Measurements from ENCODE around the gene C16orf74.

C16orf74 gene

GRCh38 chr16:85750827-85751697, at the start of gene C16orf74:
C16orf74 (minus strand) TSS chr16:85751096; CDS start chr16:85735217, 15,879 bp downstream.
- Histone ChIP-seq H3K4me3 (ENCODE audit: low read depth in 1 of 2, low read length in 2 of 2) (peak within 1 kb of the TSS; percentile 51 to 81), H3K27ac (ENCODE audit: low read depth, low read length) (no peak within 1 kb of the TSS), H3K36me3 (ENCODE audit: insufficient read depth, low read length) (no peaks in the 10 kb centered on the region), H3K9ac (ENCODE audit: low read length) (no peak within 1 kb of the TSS), H3K27me3 (ENCODE audit: control insufficient read depth in 1 of 2, insufficient read depth in 2 of 2, low read length in 2 of 2) (no peaks in the 10 kb centered on the region), H3K4me1 (ENCODE audit: insufficient read depth, low read length) (peaks cover 15% of the 10 kb centered on the region), H3K9me3 (ENCODE audit: low read length) (no peaks in the 10 kb centered on the region)

- peak overlapping the region; percentile 86 to 96 for H3K4me3 ChIP-seq (ENCODE audit: low read depth in 1 of 2, low read length in 2 of 2)
- H3K9me3 ChIP-seq (ENCODE audit: low read length), result no peaks in the 10 kb centered on the region
- peak overlapping the region; percentile 87 for H3K27ac ChIP-seq (ENCODE audit: low read depth, low read length)
- H3K9ac ChIP-seq (ENCODE audit: low read length), result peak overlapping the region; percentile 86
- H3K36me3 ChIP-seq (ENCODE audit: insufficient read depth, low read length), result peaks cover 60% of the 10 kb centered on the region
- no peaks in the 10 kb centered on the region for H3K27me3 ChIP-seq (ENCODE audit: control insufficient read depth in 1 of 2, insufficient read depth in 2 of 2, low read length in 2 of 2)
- H3K4me1 ChIP-seq (ENCODE audit: insufficient read depth, low read length), result peaks cover 35% of the 10 kb centered on the region
Observed at GRCh38 chr16:85800321-85800669, 49.4 kb upstream of the C16orf74 start.

GRCh38 chr16:85799497-85800320, 48.8 kb upstream of the C16orf74 start, which contains the start of the genes COX4I1 and EMC8:
COX4I1 (plus strand) TSS chr16:85799695; CDS start chr16:85801206, 1,511 bp downstream.
EMC8 (minus strand) TSS chr16:85799544; CDS start chr16:85799295, 249 bp downstream.
- Histone ChIP-seq H3K4me1 (ENCODE audit: insufficient read depth, low read length) (peaks cover 35% of the 10 kb centered on the region), H3K9me3 (ENCODE audit: low read length) (no peaks in the 10 kb centered on the region), H3K36me3 (ENCODE audit: insufficient read depth, low read length) (peaks cover 60% of the 10 kb centered on the region), H3K27ac (ENCODE audit: low read depth, low read length) (peak within 1 kb of the TSS; percentile 87), H3K4me3 (ENCODE audit: low read depth in 1 of 2, low read length in 2 of 2) (peak within 1 kb of the TSS; percentile 94 to 96), H3K27me3 (ENCODE audit: control insufficient read depth in 1 of 2, insufficient read depth in 2 of 2, low read length in 2 of 2) (no peaks in the 10 kb centered on the region), H3K9ac (ENCODE audit: low read length) (peak within 1 kb of the TSS; percentile 86)

GRCh38 chr16:85798901-85799496, 48.1 kb upstream of the C16orf74 start:
- Histone ChIP-seq H3K27me3 (ENCODE audit: control insufficient read depth in 1 of 2, insufficient read depth in 2 of 2, low read length in 2 of 2) (no peaks in the 10 kb centered on the region), H3K9ac (ENCODE audit: low read length) (peak overlapping the region; percentile 74), H3K9me3 (ENCODE audit: low read length) (no peaks in the 10 kb centered on the region), H3K4me3 (ENCODE audit: low read depth in 1 of 2, low read length in 2 of 2) (peak overlapping the region; percentile 94 to 96), H3K27ac (ENCODE audit: low read depth, low read length) (peak overlapping the region; percentile 87), H3K4me1 (ENCODE audit: insufficient read depth, low read length) (peaks cover 35% of the 10 kb centered on the region), H3K36me3 (ENCODE audit: insufficient read depth, low read length) (peaks cover 62% of the 10 kb centered on the region)

GRCh38 chr16:85798283-85798776, 47.4 kb upstream of the C16orf74 start:
- peak overlapping the region; percentile 94 to 96 for H3K4me3 ChIP-seq (ENCODE audit: low read depth in 1 of 2, low read length in 2 of 2)
- peak overlapping the region; percentile 74 for H3K9ac ChIP-seq (ENCODE audit: low read length)
- H3K4me1 ChIP-seq (ENCODE audit: insufficient read depth, low read length), result peaks cover 35% of the 10 kb centered on the region
- no peaks in the 10 kb centered on the region for H3K27me3 ChIP-seq (ENCODE audit: control insufficient read depth in 1 of 2, insufficient read depth in 2 of 2, low read length in 2 of 2)
- peaks cover 63% of the 10 kb centered on the region for H3K36me3 ChIP-seq (ENCODE audit: insufficient read depth, low read length)
- H3K27ac ChIP-seq (ENCODE audit: low read depth, low read length), result peak overlapping the region; percentile 87
- no peaks in the 10 kb centered on the region for H3K9me3 ChIP-seq (ENCODE audit: low read length)

GRCh38 chr16:85796599-85796998, 45.7 kb upstream of the C16orf74 start:
- H3K4me3 ChIP-seq (ENCODE audit: low read depth in 1 of 2, low read length in 2 of 2), result no peak overlapping the region
- no peak overlapping the region for H3K27ac ChIP-seq (ENCODE audit: low read depth, low read length)
- H3K9me3 ChIP-seq (ENCODE audit: low read length), result no peaks in the 10 kb centered on the region
- H3K4me1 ChIP-seq (ENCODE audit: insufficient read depth, low read length), result peaks cover 27% of the 10 kb centered on the region
- no peak overlapping the region for H3K9ac ChIP-seq (ENCODE audit: low read length)
- peaks cover 60% of the 10 kb centered on the region for H3K36me3 ChIP-seq (ENCODE audit: insufficient read depth, low read length)
- no peaks in the 10 kb centered on the region for H3K27me3 ChIP-seq (ENCODE audit: control insufficient read depth in 1 of 2, insufficient read depth in 2 of 2, low read length in 2 of 2)

- no peaks in the 10 kb centered on the region for H3K27me3 ChIP-seq (ENCODE audit: control insufficient read depth in 1 of 2, insufficient read depth in 2 of 2, low read length in 2 of 2)
- H3K4me1 ChIP-seq (ENCODE audit: insufficient read depth, low read length), result peaks cover 22% of the 10 kb centered on the region
- H3K4me3 ChIP-seq (ENCODE audit: low read depth in 1 of 2, low read length in 2 of 2), result no peak overlapping the region
- peaks cover 58% of the 10 kb centered on the region for H3K36me3 ChIP-seq (ENCODE audit: insufficient read depth, low read length)
- H3K9ac ChIP-seq (ENCODE audit: low read length), result no peak overlapping the region
- H3K9me3 ChIP-seq (ENCODE audit: low read length), result no peaks in the 10 kb centered on the region
- no peak overlapping the region for H3K27ac ChIP-seq (ENCODE audit: low read depth, low read length)
Observed at GRCh38 chr16:85796152-85796551, 45.3 kb upstream of the C16orf74 start.

GRCh38 chr16:85794696-85795095, 43.8 kb upstream of the C16orf74 start:
- Histone ChIP-seq H3K4me1 (ENCODE audit: insufficient read depth, low read length) (peaks cover 13% of the 10 kb centered on the region), H3K27ac (ENCODE audit: low read depth, low read length) (no peak overlapping the region), H3K36me3 (ENCODE audit: insufficient read depth, low read length) (peaks cover 56% of the 10 kb centered on the region), H3K9me3 (ENCODE audit: low read length) (no peaks in the 10 kb centered on the region), H3K4me3 (ENCODE audit: low read depth in 1 of 2, low read length in 2 of 2) (no peak overlapping the region), H3K27me3 (ENCODE audit: control insufficient read depth in 1 of 2, insufficient read depth in 2 of 2, low read length in 2 of 2) (no peaks in the 10 kb centered on the region), H3K9ac (ENCODE audit: low read length) (no peak overlapping the region)

- no peak overlapping the region for H3K9ac ChIP-seq (ENCODE audit: low read length)
- no peaks in the 10 kb centered on the region for H3K27me3 ChIP-seq (ENCODE audit: control insufficient read depth in 1 of 2, insufficient read depth in 2 of 2, low read length in 2 of 2)
- no peak overlapping the region for H3K27ac ChIP-seq (ENCODE audit: low read depth, low read length)
- H3K4me3 ChIP-seq (ENCODE audit: low read depth in 1 of 2, low read length in 2 of 2), result no peak overlapping the region
- H3K4me1 ChIP-seq (ENCODE audit: insufficient read depth, low read length), result peaks cover 13% of the 10 kb centered on the region
- H3K9me3 ChIP-seq (ENCODE audit: low read length), result no peaks in the 10 kb centered on the region
- peaks cover 56% of the 10 kb centered on the region for H3K36me3 ChIP-seq (ENCODE audit: insufficient read depth, low read length)
Observed at GRCh38 chr16:85793662-85794298, 42.9 kb upstream of the C16orf74 start.

- Histone ChIP-seq H3K9me3 (ENCODE audit: low read length) (no peaks in the 10 kb centered on the region), H3K4me1 (ENCODE audit: insufficient read depth, low read length) (no peaks in the 10 kb centered on the region), H3K27ac (ENCODE audit: low read depth, low read length) (no peak overlapping the region), H3K4me3 (ENCODE audit: low read depth in 1 of 2, low read length in 2 of 2) (no peak overlapping the region), H3K36me3 (ENCODE audit: insufficient read depth, low read length) (peaks cover 60% of the 10 kb centered on the region), H3K27me3 (ENCODE audit: control insufficient read depth in 1 of 2, insufficient read depth in 2 of 2, low read length in 2 of 2) (no peaks in the 10 kb centered on the region), H3K9ac (ENCODE audit: low read length) (no peak overlapping the region)
Observed at GRCh38 chr16:85789773-85790172, 38.9 kb upstream of the C16orf74 start.
